ENCODE measurements around the gene PTPRG.

- no peak for TF ChIP-seq CTCF (IDR thresholded peaks at IDR 0.05 in 4 of 5, conservative IDR thresholded peaks at IDR 0.05 in 1 of 5)
- no peak for TF ChIP-seq POLR2A (IDR thresholded peaks at IDR 0.05)
These were observed 688.6 kb downstream of the PTPRG start for GRCh38 chr3:62249855-62250543.
